ENCODE results near the gene PLCB4.

Gene PLCB4

DNA sequence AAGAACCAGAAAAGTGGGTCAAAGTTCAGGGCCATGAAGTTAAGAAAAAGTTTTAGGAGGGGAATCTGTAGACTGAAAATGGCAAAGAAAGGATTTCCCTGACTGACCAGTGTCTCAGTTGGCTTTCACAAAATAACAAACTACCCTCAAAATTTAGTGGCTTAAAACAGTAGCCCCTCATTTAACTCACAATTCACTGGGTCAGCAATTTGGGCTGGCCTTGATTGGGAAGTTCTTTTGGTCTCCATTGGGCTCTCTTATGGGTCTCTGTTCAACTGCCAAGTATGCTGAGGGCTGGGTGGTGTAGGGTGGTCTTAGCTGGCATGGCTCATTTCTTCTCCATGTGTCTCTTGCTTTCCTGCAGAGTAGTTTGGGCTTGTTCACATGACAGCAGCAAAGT lies 161.5 kb downstream of the PLCB4 start:
- DNase-seq = no peak

DNA sequence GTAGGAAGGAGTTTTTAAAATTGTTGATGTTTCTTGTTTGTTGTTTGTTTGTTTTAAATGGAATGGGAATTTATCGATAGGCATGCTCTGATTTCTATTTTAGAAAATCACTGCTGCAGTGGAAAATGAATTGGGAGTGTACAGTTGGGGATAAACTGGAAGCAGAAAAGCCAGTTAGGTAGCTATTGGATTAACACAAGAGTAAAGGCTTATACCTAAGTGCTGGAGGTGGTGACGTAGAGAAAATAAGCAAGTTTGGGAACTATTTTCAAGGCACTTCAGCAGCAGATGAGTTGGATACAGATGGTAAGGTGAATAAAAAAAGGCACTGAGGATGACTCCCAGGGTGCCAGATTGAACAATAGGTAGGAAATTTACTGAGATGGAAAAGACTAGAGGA lies 164.9 kb downstream of the PLCB4 start:
- DNase-seq = no peak

DNA sequence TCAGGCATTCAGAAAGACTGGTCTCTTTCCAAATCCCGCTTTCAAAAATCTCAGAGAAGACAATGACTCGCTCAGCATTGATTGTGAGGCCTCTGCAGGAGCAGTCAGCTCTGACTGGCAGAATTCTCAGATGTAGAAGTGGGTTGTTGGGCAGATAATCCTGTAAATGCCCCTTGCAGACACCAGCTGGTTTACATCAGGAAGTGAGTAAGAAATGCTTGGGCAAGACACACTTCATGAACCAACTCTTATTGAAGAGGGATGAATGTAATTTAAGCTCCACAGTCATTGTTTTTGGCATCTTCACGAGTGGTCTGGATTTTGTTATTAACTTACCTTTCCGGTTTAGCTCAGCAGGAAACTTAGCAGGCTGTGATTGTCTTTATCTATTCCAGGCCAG lies 166.6 kb downstream of the PLCB4 start:
- no peak for DNase-seq

DNA sequence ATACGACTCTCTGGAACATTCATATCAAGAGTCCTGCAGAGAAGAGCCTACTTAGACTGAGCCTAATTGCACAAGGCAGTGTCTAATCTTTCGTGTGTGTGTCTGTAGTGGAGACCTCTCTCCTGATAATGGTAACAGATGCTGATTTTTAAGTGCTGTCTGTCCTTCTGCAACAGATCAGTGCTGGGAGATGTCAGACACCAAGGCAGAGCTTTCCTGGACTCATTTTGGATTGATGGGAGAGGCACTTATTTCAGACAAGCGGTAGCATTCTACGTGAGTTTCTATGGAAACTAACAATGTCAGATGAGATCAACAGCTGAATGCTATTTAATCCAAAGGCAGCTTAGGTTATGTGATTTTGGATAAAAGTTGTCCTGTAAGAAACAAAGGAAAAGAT lies 167.6 kb downstream of the PLCB4 start:
- no peak for DNase-seq

DNA sequence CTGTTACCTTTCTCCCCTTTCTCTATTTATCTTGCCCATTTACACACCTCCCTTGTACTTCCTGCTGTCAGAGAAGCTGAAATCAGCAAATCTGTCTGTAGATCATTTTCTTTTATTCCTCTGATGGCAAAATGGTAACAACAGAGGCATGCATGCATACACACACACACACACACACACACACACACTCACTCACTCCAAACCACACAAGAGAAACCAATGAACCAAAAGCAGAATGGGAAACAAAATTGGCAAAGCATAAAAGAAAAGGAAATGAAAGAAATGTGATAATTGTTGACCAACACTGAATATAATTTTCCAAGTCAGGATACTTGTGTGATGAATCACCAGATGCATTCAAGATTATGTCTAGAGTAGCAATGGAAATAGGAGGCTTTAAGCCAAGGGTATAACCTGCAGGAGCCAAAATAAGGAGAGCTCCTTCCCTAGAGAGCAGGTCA lies 172.4 kb downstream of the PLCB4 start:
- DNase-seq = no peak

DNA sequence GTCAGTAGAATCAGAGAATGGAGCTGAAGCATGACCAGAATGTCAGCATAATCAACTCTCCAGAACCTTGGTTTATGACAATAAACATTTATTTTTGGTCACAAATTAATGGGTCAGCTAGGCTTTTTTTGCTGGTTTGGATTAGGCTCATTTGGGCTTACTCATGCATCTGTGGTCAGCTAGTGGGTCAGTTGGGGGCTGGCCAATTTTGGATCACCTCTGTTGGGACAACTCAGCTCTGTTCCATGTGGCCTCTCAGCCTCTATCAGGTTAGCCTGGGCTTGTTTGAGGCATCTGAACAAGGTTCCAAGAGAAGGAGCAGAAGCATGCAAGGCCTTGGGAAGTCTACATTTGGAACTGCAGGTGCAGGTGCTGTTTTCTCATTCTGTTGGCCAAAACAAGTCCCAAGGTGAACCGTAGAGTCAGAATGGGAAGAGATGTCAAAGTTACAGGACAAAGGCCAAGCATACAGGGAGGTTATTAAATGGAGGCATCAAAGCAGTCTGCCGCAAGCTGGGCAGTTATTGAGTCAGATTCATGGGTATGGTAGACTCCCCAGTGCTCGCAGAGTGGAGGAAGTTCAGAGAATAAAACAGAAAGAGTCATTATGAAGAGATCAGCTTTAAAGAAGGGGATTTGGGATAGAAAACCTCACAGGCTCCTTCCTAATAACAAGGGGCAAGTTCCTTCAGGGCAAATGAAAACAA lies 173.0 kb downstream of the PLCB4 start:
- DNase-seq = no peak

DNA sequence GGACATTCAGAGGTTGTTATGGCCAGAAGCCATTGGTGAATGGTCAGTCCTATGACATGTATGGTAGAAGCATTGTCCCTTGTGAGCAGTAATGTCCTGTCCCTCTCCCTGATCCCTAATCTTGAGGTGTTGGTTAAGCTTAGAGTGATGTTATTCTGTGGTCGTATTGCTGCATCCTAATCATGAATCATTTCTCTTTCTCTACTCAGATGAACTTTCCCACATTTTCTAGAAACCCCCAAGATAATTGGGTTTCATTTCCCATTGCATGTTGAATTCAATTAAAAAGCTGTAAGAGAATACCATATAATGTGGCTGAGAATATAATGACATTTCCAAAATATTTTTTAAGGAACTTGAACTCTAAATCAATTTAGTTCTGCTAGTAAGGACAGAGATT lies 175.1 kb downstream of the PLCB4 start:
- DNase-seq = no peak

DNA sequence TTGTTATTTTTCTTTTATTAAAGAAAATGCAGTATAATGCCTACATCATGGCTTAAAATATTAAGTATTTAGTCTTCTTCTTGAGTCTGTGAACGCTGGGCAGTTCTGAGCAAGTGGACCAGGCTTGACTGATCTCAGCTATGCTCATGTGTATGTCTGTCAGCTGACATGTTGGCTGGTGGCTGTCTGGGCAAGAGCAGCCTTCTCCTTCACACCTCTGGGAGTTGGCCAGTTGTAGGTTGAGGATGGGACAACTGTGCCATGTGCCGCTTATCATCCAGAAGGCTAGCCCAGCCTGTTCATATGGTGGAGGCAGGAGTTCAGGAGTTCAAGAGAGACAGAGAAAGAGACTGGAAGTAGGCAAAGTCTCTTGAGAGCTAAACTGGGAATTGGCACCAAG lies 175.9 kb downstream of the PLCB4 start:
- DNase-seq = no peak

DNA sequence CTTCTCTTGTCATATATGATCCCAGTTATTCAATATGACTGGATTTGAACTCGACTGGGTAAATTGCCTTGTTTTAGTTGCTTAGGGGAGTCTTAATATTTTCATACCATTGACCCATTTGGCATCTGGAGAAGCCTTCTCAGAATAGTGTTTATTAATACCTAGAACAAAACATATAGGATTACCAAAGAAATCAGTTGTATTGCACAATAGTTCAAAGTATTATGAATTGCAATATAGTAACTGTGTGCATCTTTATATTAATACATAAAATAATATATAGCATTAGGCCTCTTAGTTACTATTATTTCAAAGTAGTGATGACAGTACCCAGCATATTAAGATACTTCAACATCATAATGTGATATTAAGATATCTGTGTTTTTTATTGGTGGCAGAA lies 177.8 kb downstream of the PLCB4 start:
- no peak for DNase-seq

DNA sequence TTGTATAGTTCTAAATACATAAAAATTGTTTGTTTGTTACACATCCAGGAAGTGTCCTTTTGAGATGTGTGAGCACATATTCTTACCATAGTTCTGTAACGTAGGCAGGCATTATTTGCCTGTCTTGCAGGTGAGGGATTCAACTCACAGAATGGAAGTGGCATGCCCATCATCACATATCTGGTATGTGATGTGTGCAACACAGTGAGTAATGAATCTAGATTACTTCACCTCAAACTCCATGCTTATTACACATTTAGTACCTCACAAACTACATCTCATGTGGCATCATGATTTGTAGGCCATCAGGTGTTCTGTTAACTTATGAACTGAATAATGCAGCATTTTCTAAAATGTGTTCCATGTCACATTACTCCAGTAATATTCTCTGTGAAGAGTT lies 181.6 kb downstream of the PLCB4 start:
- no peak for DNase-seq

DNA sequence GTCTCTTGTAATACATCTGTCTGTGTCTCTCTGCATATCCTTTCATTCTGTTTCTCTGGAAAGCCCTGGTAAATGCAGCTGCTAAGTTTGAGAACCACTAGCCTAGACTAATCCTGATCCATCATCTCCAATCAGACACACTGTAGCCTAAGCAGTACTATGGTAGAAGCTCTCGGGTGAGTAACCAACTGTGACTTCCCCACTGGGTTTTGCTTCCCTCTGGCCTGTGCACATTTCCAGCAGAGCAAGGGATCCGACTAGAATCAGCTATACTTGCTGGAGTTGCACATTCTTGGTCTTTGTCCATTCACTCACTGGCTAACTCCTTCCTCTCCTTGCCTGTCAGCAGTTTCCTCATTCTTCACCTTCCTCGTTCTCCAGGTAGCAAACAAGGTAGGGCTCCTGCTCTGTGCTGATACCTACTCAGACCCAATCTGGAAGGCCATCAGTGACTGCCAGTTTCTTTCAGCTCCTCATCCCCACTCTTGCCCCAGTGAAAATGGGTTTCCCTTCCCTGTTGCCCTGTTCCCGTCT lies 184.2 kb downstream of the PLCB4 start:
- no peak for DNase-seq

DNA sequence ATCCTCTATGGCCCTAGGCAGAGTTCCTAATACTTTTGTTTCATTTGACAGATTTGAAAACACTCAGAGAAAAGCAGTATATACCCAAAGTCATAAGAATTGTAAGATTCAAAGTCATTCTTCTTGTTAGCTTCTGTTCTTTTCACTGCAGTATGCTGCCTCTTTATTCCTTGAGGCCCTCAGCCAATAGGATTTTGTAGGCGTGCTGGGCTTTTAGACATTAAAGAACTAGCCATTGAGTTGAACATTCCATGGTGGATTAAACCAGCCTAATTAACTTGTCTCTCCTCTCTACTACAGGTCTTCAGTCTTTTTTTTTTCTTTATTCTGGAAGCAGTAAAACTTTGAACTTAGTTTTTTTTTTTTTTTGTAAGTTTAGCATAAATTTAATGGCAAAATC lies 186.3 kb downstream of the PLCB4 start:
- DNase-seq = no peak

DNA sequence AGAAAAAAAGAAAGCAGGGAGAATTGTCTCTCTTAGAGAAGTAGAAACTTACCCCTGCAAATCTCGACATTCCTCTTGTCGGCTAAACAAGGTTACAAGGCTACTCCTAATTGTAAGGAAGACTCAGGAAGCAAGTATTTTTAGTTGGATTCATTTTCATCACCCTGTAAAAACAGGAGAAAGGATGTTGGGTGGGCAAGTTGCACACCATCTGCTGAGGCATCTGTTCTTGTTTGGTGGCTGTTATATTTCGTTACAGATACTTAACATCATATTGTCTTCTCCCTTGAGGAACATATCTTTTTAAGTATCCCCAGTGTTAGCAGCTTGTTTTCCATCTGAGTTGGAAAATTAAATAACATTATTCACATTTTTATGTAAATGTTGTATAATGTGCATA lies 187.5 kb downstream of the PLCB4 start:
- no peak for DNase-seq

DNA sequence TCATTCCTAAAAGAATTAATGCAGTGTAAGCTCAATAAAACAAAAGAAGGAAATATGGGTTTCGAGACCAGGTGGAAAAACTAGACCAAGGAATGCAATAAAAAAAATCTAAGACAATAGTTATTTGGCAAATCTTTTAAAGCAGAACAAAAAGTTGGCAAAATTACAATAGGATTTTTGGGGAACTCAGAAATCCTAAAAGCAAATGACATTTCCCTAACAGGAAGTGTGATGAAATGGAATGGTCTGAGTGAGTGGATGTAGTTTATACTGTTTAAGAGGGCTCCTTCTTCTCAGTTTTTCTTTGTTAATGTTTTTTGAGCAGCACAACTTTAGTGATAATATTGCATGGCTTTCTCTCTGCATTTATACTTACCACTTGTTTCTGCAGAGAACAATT lies 190.0 kb downstream of the PLCB4 start:
- no peak for DNase-seq

DNA sequence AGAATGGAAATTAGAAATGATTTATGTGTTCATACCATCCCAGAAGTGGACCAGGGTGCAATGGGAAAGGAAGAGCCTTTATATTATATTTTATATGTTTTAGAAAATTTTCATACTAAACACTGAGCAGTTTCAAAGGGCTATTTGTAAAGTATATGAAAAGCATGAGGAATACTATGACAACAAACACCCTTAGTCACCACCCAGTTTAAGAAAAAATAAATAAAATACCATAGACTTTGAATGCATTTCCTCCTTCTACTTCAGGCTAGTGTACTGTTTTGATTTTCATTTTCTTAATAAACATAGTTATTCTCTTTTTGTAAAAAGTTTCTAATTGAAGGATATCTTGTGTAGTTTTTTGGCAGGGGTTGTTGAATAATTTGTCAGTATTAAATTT lies 191.1 kb downstream of the PLCB4 start:
- no peak for DNase-seq

DNA sequence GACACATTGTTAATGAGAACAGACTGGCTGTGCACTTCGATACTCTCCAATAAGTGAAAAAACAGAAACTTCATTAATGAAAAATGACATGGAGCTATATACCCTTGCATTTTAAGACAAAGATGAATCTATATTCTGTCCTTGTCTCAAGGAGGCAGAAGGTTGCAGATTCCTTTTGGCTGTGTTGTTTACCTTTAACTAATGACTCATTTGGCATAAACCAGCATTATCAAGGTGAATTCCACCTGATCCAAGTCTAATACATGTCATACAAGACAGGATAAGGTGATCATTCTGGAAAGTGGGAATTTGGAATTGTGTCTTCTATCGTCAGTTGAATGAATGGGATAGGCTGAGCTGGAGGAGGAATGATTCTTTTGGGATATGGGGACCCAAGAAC lies 192.9 kb downstream of the PLCB4 start:
- no peak for DNase-seq

DNA sequence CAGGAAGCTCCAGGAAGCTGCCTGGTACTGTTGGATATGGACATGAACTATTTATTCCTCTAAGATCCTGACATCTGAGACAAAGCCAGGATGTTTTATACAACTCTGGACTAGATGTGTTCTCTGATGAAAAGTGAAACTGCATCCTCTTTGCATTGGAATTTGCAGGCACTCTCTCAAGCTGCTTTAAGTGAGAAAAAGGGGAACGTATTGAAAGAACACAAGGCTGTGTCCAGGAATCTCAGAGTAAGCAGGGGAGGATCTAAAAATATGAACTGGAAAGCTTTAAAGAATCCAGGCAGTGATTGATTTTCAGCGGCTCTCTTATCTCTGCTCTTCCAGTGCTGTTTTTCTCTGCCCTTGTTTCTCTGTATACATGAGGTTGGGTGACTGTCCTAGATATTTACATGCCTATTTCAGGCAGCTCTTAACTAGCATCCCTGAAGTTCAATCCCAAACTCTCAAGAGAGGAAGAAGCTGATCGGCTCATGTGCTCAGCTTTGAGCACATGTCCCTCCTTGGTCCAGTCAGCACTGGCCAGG lies 193.8 kb downstream of the PLCB4 start:
- DNase-seq = no peak

DNA sequence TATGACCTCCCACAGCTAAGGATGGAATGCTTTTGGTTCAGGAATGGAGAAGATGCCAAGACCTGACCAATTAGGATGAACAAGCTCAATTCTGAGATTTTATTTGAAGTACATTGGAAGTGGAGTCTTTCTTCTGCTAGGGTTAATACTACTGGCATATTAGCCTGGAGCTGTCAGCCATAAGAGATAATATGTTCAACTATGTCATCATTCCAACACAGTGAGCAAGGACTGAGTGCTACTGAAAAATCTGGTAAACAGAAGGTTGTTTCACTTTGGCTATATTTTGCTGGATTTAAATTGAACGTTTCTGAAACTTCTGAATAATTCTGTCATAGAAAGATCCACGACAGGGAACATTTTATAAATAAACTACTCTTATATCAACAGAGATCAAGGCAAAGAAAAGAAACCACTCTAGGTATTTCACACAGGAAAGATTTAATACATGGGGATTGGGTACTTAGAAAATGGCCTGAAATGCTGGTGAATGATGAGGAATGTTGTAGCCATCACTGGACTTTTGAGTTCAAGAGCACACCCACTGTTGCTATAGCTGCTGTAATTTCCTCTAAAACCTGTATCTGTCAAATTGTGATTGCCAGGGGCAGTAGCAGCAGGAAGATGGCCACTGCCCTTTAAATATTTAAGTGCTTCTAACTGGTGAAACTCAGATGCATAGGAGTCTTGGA lies 200.5 kb downstream of the PLCB4 start:
- DNase-seq = no peak

DNA sequence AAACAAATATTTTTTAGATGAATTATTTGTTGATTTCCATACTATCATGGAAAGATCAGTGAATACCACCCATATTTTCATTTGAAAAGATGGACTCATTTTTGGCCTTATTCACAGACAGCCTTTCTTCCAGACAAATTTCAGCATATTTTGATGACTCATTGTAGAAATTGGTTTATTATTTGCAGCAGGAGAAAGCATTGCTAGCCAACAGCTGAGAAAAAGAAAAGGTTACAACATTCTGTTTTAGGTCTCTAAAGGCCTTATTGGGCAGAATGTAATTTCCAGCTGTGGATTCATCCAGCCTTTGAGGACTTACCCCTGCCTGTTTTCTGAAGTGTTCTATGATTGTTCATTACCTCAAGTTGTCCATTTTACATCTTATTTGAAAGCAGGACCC lies 201.9 kb downstream of the PLCB4 start:
- no peak for DNase-seq

DNA sequence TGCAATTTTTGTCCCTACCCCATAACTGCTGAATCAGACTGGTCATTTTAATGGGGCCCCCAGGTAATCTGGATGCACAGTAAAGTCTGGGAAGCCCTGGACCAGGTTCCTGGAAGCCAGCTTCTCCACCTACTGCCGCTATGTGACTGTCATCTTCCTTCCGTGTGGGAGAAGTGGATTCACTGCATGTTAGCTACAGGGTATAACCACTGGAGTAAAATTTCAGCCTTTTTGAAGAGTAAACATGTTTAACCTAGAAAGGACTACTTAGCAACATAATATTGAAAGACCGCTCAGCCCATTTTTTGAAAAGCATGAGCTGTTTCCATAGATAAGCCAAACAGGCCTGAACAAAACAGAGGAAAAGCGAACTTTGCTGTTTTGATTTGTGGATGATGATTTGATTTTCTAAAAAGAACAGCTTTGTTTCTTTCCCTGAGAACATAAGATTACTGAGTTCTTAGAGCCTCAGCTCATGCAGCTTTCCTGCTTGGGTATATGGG lies 208.1 kb downstream of the PLCB4 start:
- no peak for DNase-seq

DNA sequence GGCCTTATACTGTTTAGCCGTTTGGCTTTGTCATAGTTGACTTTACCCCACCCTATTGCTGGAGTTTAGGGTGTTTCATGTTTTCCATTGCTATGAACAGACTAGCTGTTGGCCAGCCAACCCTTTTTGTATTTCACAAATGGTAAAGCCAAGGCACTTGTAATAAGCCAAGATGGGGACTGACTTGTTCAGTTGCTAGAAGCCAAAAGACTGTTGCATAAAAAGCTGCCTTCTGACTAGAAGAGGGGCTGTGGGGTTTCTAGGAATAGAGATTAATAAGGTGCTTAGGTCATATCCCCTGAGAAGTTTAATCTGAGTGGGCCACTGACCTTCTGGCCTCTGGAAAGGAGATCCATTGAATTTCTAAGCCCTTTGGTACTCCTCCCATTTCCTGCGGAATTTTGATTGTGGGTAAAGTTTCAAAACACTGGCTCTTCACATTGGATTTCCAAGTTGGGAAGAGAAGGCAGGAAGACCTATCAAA lies 211.1 kb downstream of the PLCB4 start:
- DNase-seq = no peak

DNA sequence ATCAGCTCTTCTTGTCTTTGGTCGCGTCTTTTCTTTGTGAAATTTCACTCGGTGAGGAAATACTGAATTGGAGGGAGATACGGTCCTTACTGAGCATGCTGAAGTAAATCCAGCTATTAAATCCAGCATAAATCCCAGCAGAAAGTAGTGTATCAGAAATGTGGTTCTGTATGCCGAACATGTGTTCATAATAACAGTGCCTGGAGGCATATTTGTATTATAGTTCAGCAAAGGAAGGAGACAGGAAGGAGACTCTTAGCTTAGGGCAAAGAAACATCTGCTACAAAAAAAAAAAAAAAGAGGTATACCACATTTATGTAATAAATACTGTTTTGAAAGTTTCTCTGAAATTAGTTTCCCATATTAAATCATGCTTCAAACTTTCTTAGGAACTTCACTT lies 211.8 kb downstream of the PLCB4 start:
- no peak for DNase-seq

DNA sequence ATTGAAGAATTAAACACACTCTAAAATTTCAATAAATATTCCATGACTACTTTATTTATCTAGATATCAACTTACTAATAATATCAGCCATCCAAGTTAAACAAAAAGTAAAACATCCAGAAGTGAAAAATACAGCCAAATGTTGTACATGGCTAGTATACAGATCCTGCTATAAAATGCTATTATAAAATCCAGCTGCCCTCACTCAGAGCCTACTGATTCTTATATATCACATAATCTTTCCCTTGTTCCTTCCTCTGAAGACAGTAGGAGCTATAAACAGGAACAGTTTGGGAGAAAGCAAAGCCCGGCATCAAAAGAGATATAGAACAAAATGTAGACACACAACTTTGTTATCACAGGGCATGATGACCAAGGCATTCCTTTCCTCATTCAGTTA lies 212.9 kb downstream of the PLCB4 start:
- no peak for DNase-seq

DNA sequence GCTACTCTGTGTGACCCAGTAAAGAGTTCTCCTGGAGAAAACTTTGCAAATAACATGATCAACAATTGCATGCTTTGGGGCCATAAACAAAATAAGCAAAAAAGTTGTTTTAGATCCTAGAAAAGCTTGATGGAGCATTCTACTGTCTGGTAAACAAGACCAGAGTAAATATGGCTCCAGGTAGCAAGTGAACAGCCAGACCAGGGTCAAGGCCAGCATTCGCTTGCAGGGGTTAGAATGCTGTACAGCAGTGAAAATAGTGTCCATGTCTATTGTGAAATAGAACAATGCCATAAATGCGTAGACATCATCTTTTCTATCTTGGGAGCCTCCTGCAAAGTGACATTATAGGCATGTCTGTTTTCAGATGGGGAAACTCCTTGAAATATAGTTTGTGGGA lies 216.7 kb downstream of the PLCB4 start:
- no peak for DNase-seq
